ENCODE measurements around the gene COX5A. TPM values are rescaled to one million over a fixed set of nuclear protein-coding genes. Genes with fewer than 3 reads are reported as not detected.

The COX5A gene
- total RNA-seq, 3 donors from 2014 or later: 55.6 to 73.8 (median 58.3) TPM

GRCh38 chr15:74873036-74873755, 64.7 kb downstream of the COX5A start, which contains the start of gene SCAMP2:
Gene SCAMP2, minus strand, starts transcription at chr15:74873365. Its CDS starts 110 bp downstream, at chr15:74873255.
- H3K27me3 ChIP-seq: no peaks in the 10 kb centered on the region
- TF ChIP-seq POLR2A (IDR thresholded peaks at IDR 0.05) (peak; percentile 44), POLR2AphosphoS5 (IDR thresholded peaks at IDR 0.05) (peak; percentile 82 to 93 (median 84)), CTCF (IDR thresholded peaks at IDR 0.05) (no peak)
- peak; percentile 90 to 92 for DNase-seq (ENCODE audit: low spot score in 2 of 2)
- intact Hi-C loops (cut with DNase I; ENCODE audit: low total_unique reads): no loop called here
- peak within 1 kb of the TSS; percentile 91 to 97 for H3K27ac ChIP-seq
- peaks cover 0 to 32% of the 10 kb centered on the region in 2 donors for H3K4me1 ChIP-seq
- no peaks in the 10 kb centered on the region for H3K9me3 ChIP-seq
- peak within 1 kb of the TSS; percentile 64 to 94 (median 64) for H3K4me3 ChIP-seq
- H3K36me3 ChIP-seq: no peaks in the 10 kb centered on the region

- no peak for TF ChIP-seq CTCF (IDR thresholded peaks at IDR 0.05)
- TF ChIP-seq POLR2A (IDR thresholded peaks at IDR 0.05): no peak
- no peak for TF ChIP-seq POLR2AphosphoS5 (IDR thresholded peaks at IDR 0.05)
- H3K4me1 ChIP-seq: peaks cover 0 to 32% of the 10 kb centered on the region in 2 donors
- intact Hi-C loops (cut with DNase I; ENCODE audit: low total_unique reads): no loop called here
- no peaks in the 10 kb centered on the region for H3K9me3 ChIP-seq
- H3K27me3 ChIP-seq: no peaks in the 10 kb centered on the region
- peak overlapping the region; percentile 91 to 97 for H3K27ac ChIP-seq
- H3K4me3 ChIP-seq: peak overlapping the region; percentile 64 to 94 (median 64)
- no peaks in the 10 kb centered on the region for H3K36me3 ChIP-seq
- no peak for DNase-seq (ENCODE audit: low spot score in 2 of 2)
Observed at GRCh38 chr15:74872702-74873035, 65.2 kb downstream of the COX5A start.

GRCh38 chr15:74870436-74871215, 67.2 kb downstream of the COX5A start:
- H3K27me3 ChIP-seq: no peaks in the 10 kb centered on the region
- no peaks in the 10 kb centered on the region for H3K9me3 ChIP-seq
- peak overlapping the region in 2 of 3 donors; percentile 23 to 27 for H3K4me3 ChIP-seq
- peak in 1 of 2 donors; percentile 69 for DNase-seq (ENCODE audit: low spot score in 2 of 2)
- H3K36me3 ChIP-seq: no peaks in the 10 kb centered on the region
- peaks cover 0 to 38% of the 10 kb centered on the region in 2 donors for H3K4me1 ChIP-seq
- intact Hi-C loops (cut with DNase I; ENCODE audit: low total_unique reads): no loop called here
- peak overlapping the region; percentile 79 to 82 for H3K27ac ChIP-seq
- TF ChIP-seq POLR2A (IDR thresholded peaks at IDR 0.05) (no peak), POLR2AphosphoS5 (IDR thresholded peaks at IDR 0.05) (no peak), CTCF (IDR thresholded peaks at IDR 0.05) (no peak)

Other genes with a start within 250 kb of the COX5A start
- gene EDC3, start 242.0 kb downstream of the COX5A start, total RNA-seq: 10 to 100 TPM; 13.8 to 21.7 (median 20.3) TPM
- 10 to 100 TPM in 1 of 3 donors, 1 to 10 TPM in 1, under 1 TPM in 1; 0.80 to 32.1 (median 4.8) TPM for gene CYP1A1, start 212.5 kb downstream of the COX5A start, total RNA-seq
- not detected for gene CYP1A2, start 189.2 kb downstream of the COX5A start, total RNA-seq
- 10 to 100 TPM; 18.7 to 26.2 (median 18.7) TPM for gene CSK, start 156.0 kb downstream of the COX5A start, total RNA-seq
- gene LMAN1L, start 125.2 kb downstream of the COX5A start, total RNA-seq: under 1 TPM in 1 of 3 donors, not detected in 2; 0.15 TPM
- under 1 TPM in 1 of 3 donors, not detected in 2; 0.66 TPM for gene CPLX3, start 111.4 kb downstream of the COX5A start, total RNA-seq
- gene ULK3, start 94.9 kb downstream of the COX5A start, total RNA-seq: 10 to 100 TPM; 28.3 to 48.8 (median 48.0) TPM
- gene SCAMP2, start 64.7 kb downstream of the COX5A start, total RNA-seq: 10 to 100 TPM; 49.5 to 71.4 (median 69.4) TPM
- gene MPI, start 48.0 kb downstream of the COX5A start, total RNA-seq: 10 to 100 TPM; 42.7 to 70.1 (median 48.3) TPM
- 10 to 100 TPM; 51.4 to 72.0 (median 54.1) TPM for gene FAM219B, start 31.2 kb downstream of the COX5A start, total RNA-seq
- 10 to 100 TPM in 2 of 3 donors, 1 to 10 TPM in 1; 7.6 to 17.1 (median 13.1) TPM for gene RPP25, start 18.7 kb upstream of the COX5A start, total RNA-seq
- gene SCAMP5, start 57.5 kb upstream of the COX5A start, total RNA-seq: 1 to 10 TPM; 2.2 to 7.5 (median 4.5) TPM
- 10 to 100 TPM; 17.3 to 19.0 (median 18.9) TPM for gene PPCDC, start 85.5 kb upstream of the COX5A start, total RNA-seq

All from breast epithelium (tissue), 4 donors.